HG03442 (cell line): ENCODE data around the gene PADI4.
"Not testable (repeated sequence)": the region's sequence is repeated elsewhere in the genome, so short reads cannot be mapped to it uniquely, and the experiment has no call there.

Source experiments
- ATAC-seq: cut with Tn5 transposase; IDR thresholded peaks from one replicate; pipeline ENCODE4 v1.9.1; 2021; ENCODE audit warnings: mild to moderate bottlenecking, moderate library complexity; ENCODE audit not compliant: unreplicated experiment

PADI4 gene

DNA sequence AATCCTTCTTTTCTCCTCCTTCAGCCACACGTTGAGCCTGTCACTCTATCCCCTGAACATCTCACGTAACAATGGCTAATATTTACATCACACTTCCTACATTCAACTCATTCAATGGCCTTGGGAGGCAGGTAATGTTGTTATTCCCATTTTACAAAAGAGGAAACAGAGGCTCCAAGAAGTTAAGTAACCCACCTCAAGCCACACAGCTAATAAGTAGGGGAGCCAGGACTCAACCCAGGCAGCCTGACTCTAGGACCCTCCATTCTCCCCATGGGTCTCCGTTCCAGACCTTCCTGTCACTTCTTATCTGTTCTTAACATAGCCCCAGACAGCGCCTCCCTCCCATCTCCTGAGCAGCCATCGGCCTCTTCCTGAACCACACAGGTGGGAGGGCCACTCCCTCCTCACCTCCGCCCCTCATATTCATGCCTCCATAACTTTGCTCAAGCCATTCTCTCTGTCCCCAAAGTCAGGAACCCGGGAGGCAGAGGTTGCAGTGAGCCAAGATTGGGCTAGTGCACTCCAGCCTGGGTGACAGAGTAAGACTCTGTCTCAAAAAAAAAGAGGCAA is 2.2 kb downstream of the PADI4 start:
- ATAC-seq: no peak

DNA sequence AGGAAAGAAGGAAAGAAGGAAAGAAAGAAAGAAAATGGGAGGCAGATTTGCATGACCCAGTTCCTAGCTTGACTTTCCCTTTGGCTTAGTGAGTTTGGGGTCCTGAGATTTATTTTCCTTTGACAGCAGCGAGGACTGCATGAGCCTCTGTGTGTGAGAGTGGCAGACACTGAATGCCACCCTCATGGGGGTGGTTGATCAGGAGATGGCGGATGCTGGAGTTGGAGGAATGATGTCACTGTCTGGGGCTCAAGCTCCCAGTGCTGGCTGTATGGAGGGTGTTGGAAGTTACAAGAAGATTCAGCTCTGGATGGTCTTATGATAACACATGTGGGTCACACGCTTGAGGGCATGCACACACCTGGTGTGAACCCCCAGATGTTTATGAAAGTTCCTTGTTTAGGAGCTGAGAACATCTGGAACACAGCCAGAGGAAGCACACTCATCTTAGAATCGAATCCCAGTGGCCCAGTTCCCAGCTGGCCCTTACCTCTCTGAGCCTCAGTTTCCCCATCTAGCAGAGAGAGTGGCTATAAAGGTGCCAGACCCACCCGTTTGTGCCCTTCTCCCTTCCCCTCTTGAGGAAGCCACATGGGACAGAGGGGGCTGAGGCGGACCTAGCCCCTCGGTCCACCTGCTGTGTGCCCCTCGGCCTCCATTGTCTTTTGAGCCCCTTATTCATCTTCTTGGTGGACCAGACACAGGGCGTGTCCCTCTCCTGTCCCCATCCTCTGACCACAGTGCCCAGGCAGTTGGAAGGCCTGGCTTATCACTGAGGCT is 5.7 kb downstream of the PADI4 start:
- ATAC-seq: no peak

DNA sequence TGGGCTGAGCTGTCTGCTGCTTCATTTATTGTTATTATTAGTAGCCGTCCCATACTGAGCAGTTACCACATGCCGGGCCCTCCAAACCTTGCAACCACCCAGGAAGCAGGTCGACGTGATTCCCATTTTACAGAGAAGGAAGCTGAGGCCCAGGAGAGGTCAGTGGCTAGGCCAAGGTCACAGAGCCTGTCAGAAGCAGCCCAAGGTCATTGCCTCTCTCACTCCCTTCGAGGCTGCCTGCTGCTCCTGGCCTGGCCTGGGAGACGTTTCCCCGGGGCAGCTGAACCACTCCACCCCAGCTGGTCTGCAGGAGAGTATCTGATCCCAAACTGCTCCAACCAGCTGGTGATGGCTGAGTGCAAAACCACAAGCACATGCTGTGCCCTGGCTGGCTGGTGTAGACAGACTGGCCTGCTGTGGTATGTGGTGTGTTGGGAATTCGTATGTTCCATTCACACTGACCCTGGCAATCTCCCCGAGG is 6.5 kb downstream of the PADI4 start:
- ATAC-seq: no peak

DNA sequence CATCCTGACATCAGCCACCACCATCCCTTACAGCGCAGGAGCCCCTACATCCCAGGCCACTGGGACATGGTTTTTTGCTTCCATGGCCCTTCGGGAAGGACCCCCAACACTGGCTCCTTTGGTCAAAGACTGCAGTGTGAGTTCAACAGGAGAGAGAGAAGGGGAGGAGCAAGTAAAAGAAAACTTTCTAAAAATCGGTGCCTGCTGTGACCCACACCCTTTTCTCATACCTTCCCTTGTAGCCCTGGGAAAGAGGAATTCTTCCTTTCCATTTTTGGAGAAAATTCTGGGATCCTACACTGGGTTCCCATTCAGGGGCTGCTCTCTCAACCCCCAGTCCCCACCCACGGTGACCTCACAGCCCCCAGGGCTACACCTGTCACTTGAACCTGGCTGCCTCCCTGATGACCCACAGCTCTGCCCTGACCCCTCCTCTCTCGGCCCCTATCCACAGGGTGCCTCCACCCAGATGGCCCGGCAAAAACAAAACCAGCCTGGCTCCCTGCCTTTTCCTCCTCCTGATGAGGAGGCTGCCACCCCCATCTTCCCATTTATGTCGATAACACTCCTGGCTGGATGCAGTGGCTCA is 7.6 kb downstream of the PADI4 start:
- no peak for ATAC-seq

DNA sequence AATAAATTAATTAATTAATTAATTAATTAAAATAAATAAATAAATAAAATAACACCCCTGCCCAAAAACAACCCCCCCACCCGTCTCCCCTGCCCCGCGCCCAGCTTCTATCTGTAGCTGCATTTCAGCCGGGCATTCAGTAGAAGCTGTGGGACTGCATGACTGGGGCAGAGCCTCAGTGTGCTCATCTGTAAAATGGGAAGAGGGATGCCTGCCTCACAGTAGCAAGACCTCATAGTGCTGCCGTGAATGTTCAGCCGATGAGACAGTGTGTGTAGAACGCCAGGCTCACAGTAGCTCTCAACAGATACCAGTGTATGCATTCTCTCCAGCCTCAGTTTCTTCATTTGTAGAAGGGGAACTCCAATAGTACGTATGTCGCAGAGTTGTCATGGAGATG is 8.7 kb downstream of the PADI4 start:
- no peak for ATAC-seq

DNA sequence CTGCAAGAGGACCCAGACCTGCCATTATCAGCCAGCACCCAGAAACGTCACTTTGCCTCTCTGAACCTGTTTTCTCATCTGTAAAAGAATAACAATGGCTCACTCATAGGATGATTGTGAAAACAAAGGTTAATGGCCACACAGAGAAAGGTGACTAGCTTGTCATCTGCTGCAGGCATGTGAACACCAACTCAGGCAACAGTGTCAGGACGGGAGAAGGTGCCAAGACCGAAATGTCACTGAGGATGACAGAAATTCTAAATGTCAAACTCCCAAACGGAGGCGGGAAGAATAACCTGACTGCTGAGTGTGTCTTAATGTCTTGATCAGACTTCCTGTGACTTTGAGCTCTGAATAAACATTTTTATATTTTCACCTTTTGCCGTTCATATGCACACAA is 10.3 kb downstream of the PADI4 start:
- no peak for ATAC-seq

DNA sequence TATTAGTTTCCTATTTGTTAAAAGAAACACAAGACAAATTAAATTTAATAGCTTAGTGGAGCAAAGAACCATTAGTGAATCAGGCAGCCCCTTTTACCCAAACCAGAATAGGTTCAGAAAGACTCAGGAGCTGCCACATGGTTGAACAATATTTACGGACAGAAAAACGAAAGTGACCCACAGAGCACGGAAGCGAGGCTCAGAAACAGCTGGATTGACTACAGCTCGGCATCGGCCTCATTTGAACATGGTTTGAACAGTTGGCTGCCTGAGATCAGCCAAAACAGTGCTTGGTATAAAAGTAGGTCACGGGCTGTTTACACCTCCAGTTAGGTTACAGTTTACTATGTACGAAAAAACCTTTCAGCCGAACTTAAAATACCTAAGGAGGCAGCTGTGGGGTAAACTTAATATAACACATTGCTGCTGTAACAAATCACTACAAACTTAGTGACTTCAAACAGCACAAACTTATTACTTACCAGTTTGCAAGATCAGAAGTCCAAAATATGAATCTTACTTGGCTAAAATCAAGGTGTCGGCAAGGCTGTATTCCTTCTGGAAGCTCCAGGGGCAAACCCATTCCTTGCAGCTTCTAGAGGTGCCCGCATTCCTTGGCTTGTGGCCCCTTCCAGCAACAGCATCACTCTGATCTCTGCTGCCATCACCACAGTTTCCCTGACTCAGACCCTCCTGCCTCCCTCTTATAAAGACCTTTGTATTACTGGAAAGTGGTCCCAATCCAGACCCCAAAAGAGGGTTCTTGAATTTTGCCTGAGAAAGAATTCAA is 11.8 kb downstream of the PADI4 start:
- no peak for ATAC-seq

DNA sequence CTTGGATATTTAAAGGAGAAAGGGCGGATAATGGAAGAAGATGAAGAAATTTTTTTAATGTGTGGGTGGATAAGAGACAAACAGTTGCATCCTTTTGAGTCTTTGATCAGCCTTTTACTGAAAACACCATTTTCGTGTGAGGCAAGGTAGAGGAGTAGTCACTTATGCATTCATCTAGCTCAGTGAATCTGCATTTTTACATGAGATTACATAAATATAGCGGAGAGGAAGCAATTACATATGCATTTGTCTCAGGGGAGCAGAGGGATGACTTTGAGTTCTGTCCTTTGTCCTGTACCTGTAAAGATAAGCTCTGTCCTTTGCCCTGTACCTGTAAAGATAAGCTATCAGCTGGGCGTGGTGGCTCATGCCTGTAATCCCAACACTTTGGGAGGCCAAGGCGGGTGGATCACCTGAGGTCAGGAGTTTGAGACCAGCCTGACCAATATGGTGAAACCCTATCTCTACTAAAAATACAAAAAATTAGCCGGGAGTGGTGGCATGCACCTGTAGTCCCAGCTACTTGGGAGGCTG is 13.9 kb downstream of the PADI4 start:
- ATAC-seq: not testable (repeated sequence)

DNA sequence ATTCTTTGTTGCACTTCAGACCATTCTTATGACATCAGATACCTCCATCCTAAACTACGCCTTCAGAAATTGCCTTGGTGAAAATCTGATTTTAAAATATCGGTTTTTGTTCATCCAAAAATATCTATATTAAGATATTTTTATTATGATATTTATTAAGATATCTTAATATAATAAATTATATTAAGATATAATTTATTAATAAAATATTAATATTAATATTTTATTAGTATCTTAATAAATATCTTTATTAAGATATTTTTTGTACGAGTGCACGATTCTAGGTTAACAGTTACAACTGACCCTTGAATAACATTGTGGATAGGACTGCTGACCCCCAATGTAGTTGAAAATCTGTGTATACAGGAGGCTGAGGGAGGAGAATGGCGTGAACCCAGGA is 20.9 kb downstream of the PADI4 start:
- no peak for ATAC-seq

DNA sequence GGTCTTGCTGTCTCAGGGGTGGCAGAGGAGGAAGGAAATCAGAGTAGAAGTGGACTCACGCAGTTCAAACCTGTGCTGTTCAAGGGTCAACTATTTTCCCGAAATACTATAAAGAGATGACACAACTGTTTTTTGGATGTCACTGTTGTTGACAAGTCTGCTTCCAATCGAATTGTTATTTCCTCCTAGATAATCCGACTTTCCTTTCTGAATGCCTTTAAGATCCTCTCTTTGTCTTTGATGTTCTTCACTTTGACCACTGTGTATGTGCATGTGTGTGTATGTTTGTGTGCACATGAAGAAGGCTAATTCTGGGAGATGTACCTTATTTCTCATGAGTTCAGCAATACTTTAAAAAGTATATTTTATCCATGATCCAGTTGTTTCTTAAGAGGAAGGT is 21.6 kb downstream of the PADI4 start:
- ATAC-seq: no peak

DNA sequence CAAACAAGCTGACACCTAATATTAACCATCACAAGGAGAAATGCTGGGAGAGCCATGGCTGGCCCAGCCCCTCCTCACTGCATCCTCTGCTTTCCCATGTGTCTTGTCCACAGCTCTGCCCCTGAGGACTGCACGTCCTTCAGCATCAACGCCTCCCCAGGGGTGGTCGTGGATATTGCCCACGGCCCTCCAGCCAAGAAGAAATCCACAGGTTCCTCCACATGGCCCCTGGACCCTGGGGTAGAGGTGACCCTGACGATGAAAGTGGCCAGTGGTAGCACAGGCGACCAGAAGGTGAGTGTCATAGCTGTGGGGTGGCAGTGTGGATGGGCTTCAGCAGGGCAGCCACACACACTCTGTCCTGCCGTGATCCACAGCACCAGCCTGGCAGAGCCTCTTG is 22.9 kb downstream of the PADI4 start:
- no peak for ATAC-seq

DNA sequence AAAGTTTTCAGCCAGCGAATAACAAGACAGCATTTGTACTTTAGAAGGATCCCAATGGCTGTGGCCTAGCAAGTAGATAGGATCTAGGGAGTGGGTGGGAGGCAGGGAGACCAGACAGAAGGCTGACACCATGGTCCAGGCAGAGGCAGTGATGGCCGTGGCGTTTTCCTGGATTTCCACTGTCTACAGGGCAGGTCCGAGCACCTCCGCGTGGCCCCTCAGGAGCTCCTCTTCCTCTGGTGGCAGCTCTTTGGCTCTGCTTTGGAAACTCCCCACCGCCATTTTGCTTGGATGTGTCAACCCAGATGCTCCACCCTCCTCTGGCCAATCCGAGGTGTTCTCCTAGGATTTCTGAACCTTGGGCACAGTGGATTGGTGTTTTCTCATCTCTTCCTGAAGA is 25.1 kb downstream of the PADI4 start:
- no peak for ATAC-seq

DNA sequence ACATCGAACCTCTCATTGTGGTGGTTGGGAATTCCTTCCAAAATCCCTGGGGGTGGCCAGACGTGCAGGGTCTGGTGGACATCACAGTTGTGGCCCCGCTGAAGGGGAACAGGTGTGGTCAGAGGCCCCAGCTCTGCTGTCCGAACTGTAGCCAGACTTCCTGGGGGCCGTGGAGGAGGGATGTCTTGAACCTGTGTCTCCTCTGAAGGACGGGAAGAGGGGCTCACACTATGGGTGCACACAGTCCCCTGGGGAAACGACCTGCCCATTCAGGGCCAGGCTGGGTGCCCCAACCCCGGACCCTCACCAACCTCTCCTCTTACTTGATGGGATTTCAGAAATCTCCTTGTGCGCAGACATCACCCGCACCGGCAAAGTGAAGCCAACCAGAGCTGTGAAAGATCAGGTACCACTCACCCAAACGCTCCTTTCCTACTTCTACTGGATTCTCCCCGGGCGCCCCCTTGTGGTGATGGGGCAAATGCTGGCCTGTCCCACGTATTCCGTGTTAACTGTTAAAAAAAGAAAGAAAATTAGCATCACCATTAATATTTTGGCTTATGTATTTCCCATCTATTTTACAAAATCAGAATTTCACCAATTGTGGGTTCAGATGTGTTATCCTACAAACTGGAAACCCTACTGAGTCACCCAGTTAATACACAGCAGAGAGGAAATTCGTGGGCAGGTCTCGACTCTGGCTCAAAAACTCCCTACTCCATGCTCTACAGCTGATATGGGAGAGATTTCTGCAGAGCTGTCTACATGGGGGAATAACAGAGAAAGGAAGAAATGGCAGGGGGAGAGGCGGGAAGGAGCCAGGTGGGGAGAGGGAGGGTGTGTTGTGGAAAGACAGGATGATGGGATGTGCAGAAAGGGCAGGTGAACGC is 28.1 kb downstream of the PADI4 start:
- no peak for ATAC-seq

DNA sequence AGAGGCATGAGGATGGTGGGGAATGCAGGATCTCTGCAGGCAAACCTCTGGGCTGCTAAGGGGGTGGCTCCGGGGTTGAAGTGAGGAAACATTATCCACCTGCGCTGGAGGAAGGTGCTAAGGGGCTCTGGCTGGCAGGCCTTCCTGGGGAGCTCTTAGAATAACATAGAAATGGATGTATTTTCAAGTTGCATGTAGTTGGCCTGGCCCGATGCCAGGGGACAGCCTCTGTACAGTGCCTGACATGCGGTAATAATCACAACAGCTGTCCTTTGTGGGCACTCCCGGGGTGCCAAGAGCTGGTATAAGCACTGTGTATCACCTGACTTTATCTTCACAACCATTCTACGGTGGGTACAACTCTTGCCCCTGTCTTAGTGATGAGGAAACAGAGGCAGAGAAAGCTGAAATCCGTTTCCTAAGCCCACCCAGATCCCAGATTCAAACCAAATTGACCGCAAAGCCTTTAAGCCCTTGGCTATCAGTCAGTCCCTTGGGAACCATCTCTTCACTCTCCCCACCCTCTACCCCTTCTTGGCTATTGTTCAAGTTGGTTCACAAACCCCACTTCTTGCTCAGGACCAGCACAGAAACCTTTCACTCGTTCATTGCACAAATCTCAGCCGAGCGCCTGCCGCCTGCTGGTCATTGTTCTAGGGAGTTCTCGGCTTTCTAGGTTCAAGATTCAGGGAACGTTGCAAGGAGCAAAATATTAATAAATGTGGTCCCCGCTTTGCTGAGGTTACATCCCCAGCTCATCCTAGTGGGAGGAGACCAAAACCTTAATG is 30.9 kb downstream of the PADI4 start:
- ATAC-seq: no peak

DNA sequence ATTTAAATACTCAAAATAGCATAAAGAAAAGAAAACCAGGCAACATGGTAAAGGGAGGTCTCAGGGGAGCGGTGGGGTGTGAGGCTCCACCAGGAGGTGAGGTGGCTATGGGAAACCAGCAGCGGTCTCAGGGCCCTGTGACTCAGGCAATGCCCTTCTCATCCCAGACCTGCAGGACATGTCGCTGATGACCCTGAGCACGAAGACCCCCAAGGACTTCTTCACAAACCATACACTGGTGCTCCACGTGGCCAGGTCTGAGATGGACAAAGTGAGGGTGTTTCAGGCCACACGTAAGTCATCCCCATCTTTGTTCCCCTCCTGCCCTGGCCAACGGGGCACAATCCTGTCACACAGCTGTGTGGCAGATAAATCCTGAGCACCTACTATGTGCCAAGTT is 31.5 kb downstream of the PADI4 start:
- ATAC-seq: no peak

DNA sequence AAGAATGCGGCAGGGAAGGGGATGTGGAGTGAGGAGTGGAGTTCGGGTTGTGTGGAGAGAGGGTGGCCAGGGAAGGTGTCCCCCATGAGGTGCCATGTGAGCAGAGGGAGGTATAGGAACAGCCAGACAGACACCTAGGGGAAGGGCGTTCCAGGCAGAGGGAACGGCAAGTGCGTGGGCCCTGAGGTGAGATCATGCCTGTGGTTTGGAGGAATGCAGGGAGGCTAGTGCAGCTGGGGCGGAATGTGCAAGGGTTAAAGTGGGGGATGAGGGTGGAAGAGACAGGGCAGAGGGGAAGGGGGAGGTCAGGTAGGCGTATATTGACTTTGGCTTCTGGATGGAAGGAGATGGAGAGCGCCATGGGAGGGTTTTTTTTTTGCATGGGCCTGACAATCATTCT is 32.4 kb downstream of the PADI4 start:
- no peak for ATAC-seq

DNA sequence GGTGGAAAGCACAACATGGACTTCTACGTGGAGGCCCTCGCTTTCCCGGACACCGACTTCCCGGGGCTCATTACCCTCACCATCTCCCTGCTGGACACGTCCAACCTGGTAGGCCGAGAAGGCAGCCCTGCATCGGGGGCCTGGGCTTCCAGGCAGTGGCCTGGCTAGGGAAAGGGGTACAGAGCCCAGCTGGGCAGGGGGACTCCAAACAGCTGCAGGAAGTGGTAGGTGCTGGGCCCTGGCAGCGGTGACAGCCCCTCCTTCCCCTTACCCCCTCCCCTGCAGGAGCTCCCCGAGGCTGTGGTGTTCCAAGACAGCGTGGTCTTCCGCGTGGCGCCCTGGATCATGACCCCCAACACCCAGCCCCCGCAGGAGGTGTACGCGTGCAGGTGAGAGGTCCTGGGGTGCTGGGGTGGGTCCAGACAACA is 34.0 kb downstream of the PADI4 start:
- ATAC-seq: no peak

DNA sequence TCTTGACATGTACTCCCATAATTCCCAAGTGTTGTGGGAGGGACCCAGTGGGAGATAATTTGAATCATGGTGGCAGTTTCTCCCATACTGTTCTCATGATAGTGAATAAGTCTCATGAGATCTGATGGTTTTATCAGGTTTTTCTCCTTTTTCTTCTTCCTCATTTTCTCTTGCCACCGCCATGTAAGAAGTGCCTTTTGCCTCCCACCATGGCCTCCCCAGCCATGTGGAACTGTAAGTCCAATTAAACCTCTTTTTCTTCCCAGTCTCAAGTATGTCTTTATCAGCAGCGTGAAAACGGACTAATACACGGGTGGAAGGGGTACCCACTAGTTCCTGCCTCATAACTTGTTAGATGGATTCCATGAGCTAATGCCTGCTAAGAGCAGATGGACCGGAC is 37.5 kb downstream of the PADI4 start:
- not testable (repeated sequence) for ATAC-seq

DNA sequence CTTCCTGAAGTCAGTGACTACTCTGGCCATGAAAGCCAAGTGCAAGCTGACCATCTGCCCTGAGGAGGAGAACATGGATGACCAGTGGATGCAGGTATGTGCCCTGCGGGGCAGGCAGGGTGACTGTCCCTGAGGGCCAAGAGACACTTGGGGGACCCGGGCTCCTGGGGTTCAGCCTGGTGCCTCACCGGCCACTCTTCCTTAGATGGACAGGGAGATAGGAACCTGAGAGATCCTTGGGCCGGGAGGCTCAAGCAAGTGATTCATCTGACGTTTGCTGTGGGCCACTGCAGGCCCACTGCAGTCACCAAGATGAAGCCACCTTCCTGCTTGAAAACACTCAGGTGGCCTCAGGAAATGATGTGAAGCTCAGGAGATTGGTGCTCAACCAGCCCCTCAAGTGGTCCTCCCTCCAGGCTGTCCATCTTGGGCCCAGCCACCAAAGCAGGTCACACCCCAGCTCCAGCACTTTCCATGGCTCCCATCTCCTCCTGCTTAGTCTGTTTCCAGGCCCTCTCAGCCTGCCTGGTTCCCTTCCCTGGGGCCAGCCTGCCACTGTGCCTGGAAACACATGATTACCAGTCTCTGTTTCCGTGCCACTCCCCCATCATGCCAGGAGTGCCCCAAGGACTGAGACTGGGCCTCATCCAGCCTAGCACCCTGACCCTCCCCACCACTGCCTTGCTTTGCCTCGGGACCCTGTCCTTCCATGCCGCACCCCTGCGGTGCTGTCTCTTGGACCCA is 38.2 kb downstream of the PADI4 start:
- no peak for ATAC-seq
